GM23248 (cell line): Measurements from ENCODE around the gene CYB5RL. TPM values are rescaled to one million over a fixed set of nuclear protein-coding genes. Genes with fewer than 3 reads are reported as not detected.
A peak's percentile ranks its signal among the peaks of the same experiment; 100 is the strongest.

Experiments used
- DNase-seq: peaks from one replicate; pipeline ENCODE4 v3.0.0-alpha.2; 2015
- H2AFZ ChIP-seq: fragments of 200-600 bp; sonication (generic); 2 replicates; pipeline ENCODE4 v1.6.1; 2016; ENCODE audit warnings: antibody characterized with exemption
- H3F3A ChIP-seq: fragments of 200-600 bp; sonication (generic); 2 replicates; pipeline ENCODE4 v1.6.1; 2016; ENCODE audit warnings: mild to moderate bottlenecking, antibody characterized with exemption, mixed run types; ENCODE audit not compliant: insufficient read depth
- H3K27ac ChIP-seq: fragments of 200-600 bp; sonication (generic); 2 replicates; pipeline ENCODE4 v1.5.1; 2016; ENCODE audit warnings: mild to moderate bottlenecking
- H3K27me3 ChIP-seq: fragments of 200-600 bp; sonication (generic); replicated peaks from 2 replicates; pipeline ENCODE4 v1.6.1; 2016; ENCODE audit warnings: mild to moderate bottlenecking; ENCODE audit not compliant: insufficient read depth
- H3K36me3 ChIP-seq: fragments of 200-600 bp; sonication (generic); 2 replicates; pipeline ENCODE4 v1.6.1; 2016; ENCODE audit warnings: low read depth, mild to moderate bottlenecking
- H3K4me1 ChIP-seq: fragments of 200-600 bp; sonication (generic); 2 replicates; pipeline ENCODE4 v1.6.1; 2016; ENCODE audit warnings: mild to moderate bottlenecking; ENCODE audit not compliant: insufficient read depth
- H3K4me2 ChIP-seq: fragments of 200-600 bp; sonication (generic); one replicate; pipeline ENCODE4 v1.6.1; 2016; ENCODE audit warnings: mild to moderate bottlenecking; ENCODE audit not compliant: unreplicated experiment
- H3K4me3 ChIP-seq: fragments of 200-600 bp; sonication (generic); 2 replicates; pipeline ENCODE4 v1.5.1; 2016; ENCODE audit warnings: mild to moderate bottlenecking
- H3K79me2 ChIP-seq: fragments of 200-600 bp; sonication (generic); 2 replicates; pipeline ENCODE4 v1.6.1; 2016; ENCODE audit warnings: mild to moderate bottlenecking; ENCODE audit not compliant: insufficient read depth
- H3K9ac ChIP-seq: fragments of 200-600 bp; sonication (generic); 2 replicates; pipeline ENCODE4 v1.6.1; 2016; ENCODE audit warnings: mild to moderate bottlenecking
- H3K9me2 ChIP-seq: fragments of 200-600 bp; sonication (generic); 2 replicates; pipeline ENCODE4 v1.6.1; 2016; ENCODE audit warnings: mixed run types, mild to moderate bottlenecking, moderate library complexity; ENCODE audit not compliant: insufficient read depth
- H3K9me3 ChIP-seq: fragments of 200-600 bp; sonication (generic); one replicate; pipeline ENCODE4 v1.6.1; 2017; ENCODE audit warnings: low read depth
- H4K20me1 ChIP-seq: fragments of 200-600 bp; sonication (generic); 2 replicates; pipeline ENCODE4 v1.6.0; 2016; ENCODE audit not compliant: insufficient read depth
- EZH2 ChIP-seq: fragments of 200-600 bp; sonication (generic); IDR thresholded peaks from 2 replicates; pipeline ENCODE4 v1.6.1; 2018; ENCODE audit warnings: antibody characterized with exemption, mild to moderate bottlenecking; ENCODE audit not compliant: insufficient read depth, poor library complexity, severe bottlenecking
- EZH2phosphoT487 ChIP-seq: fragments of 200-600 bp; sonication (generic); IDR thresholded peaks from 2 replicates; pipeline ENCODE4 v1.6.1; 2018; ENCODE audit warnings: antibody characterized with exemption, moderate library complexity, mild to moderate bottlenecking, low read depth; ENCODE audit not compliant: insufficient read depth
- WGBS, 2 experiments: methylation state at CpG; one replicate each; pipeline ENCODE4 v1.1.6; 2015 to 2017; ENCODE audit warnings: low lambda C conversion rate in 2 of 2, low coverage in 1 of 2; ENCODE audit errors: missing lambda C conversion rate in 2 of 2; 5-methylcytosine and 5-hydroxymethylcytosine counted together
- in situ Hi-C: fragments of 300-500 bp; cut with MboI; formaldehyde crosslinking; loops from 2 replicates; pipeline ENCODE4 v1.15.0; 2020
- polyA plus RNA-seq: library from polyadenylated mRNA; unstranded; fragments of >200 nt; fragmentation: Nextera tagmentation; extraction: Ambion mirVana; gene quantifications from 2 replicates; pipeline ENCODE4 v1.2.1, GENCODE V29; 2016
- total RNA-seq: library from RNA; depleted of rRNA; stranded (reverse); fragments of >200 nt; shearing (Covaris generic); gene quantifications from 2 replicates; pipeline ENCODE4 v1.2.3, GENCODE V29; 2014; rRNA removed

The CYB5RL gene
- total RNA-seq, result 2.5 and 4.9 TPM in 2 replicates
- polyA plus RNA-seq, result 3.0 and 3.3 TPM in 2 replicates

GRCh38 chr1:54199765-54200518 lies at the start of gene CYB5RL, which contains the start of gene MRPL37:
Gene CYB5RL (minus strand): TSS chr1:54200030. CDS start chr1:54195616, 4,414 bp downstream.
Gene MRPL37 (plus strand): TSS chr1:54200167. CDS start chr1:54200244, 77 bp downstream.
- H3K9ac ChIP-seq, result peak within 1 kb of the TSS; percentile 93
- H3K9me3 ChIP-seq, result no peaks in the 10 kb centered on the region
- H3F3A ChIP-seq, result no peaks in the 10 kb centered on the region
- H3K4me3 ChIP-seq, result peak within 1 kb of the TSS; percentile 98
- peaks cover 11% of the 10 kb centered on the region for H3K4me1 ChIP-seq
- no peaks in the 10 kb centered on the region for H4K20me1 ChIP-seq
- H2AFZ ChIP-seq, result peak within 1 kb of the TSS; percentile 90
- H3K4me2 ChIP-seq, result peak within 1 kb of the TSS; percentile 89
- H3K9me2 ChIP-seq, result no peaks in the 10 kb centered on the region
- in situ Hi-C loops, result no loop called here
- peak within 1 kb of the TSS; percentile 49 for H3K27ac ChIP-seq
- no peak for TF ChIP-seq EZH2
- no peak for TF ChIP-seq EZH2phosphoT487
- DNase-seq, result peak; percentile 96
- H3K79me2 ChIP-seq, result peaks cover 52% of the 10 kb centered on the region
- no peaks in the 10 kb centered on the region; the same call in 1 of the 2 replicates for H3K36me3 ChIP-seq
- WGBS, 2 experiments, result 1% methylated on average over 50 to 51 of the region's 51 CpGs
- H3K27me3 ChIP-seq, result no peaks in the 10 kb centered on the region

GRCh38 chr1:54248966-54249365 lies 49.1 kb upstream of the CYB5RL start:
- H3K4me3 ChIP-seq, result no peak overlapping the region
- H3K9me3 ChIP-seq, result no peaks in the 10 kb centered on the region
- TF ChIP-seq EZH2 (no peak), EZH2phosphoT487 (no peak)
- peak overlapping the region; percentile 42 for H3K9ac ChIP-seq
- H3K36me3 ChIP-seq, result no peaks in the 10 kb centered on the region
- DNase-seq, result peak; percentile 66
- peaks cover 11% of the 10 kb centered on the region for H3F3A ChIP-seq
- no peaks in the 10 kb centered on the region for H4K20me1 ChIP-seq
- no peaks in the 10 kb centered on the region for H3K79me2 ChIP-seq
- 31 to 32% methylated on average over 4 of the region's 4 CpGs for whole genome bisulfite sequencing, 2 experiments
- no peaks in the 10 kb centered on the region for H3K9me2 ChIP-seq
- peak overlapping the region; percentile 32 for H3K27ac ChIP-seq
- H3K4me1 ChIP-seq, result peaks cover 30% of the 10 kb centered on the region
- H3K4me2 ChIP-seq, result peak overlapping the region; percentile 5
- H2AFZ ChIP-seq, result no peak overlapping the region
- in situ Hi-C loops, result no loop called here
- H3K27me3 ChIP-seq, result no peaks in the 10 kb centered on the region

GRCh38 chr1:54247863-54248515 lies 48.2 kb upstream of the CYB5RL start:
- TF ChIP-seq EZH2 (no peak), EZH2phosphoT487 (no peak)
- H3F3A ChIP-seq, result peaks cover 4% of the 10 kb centered on the region; the same call in 1 of the 2 replicates
- H2AFZ ChIP-seq, result no peak overlapping the region
- no peaks in the 10 kb centered on the region for H3K9me3 ChIP-seq
- DNase-seq, result no peak
- no peaks in the 10 kb centered on the region for H3K36me3 ChIP-seq
- no peaks in the 10 kb centered on the region for H3K27me3 ChIP-seq
- no peak overlapping the region for H3K27ac ChIP-seq
- H3K9me2 ChIP-seq, result no peaks in the 10 kb centered on the region
- no peaks in the 10 kb centered on the region for H3K79me2 ChIP-seq
- H3K9ac ChIP-seq, result no peak overlapping the region
- in situ Hi-C loops, result no loop called here
- 82 to 87% methylated on average over 11 of the region's 11 CpGs for WGBS, 2 experiments
- no peaks in the 10 kb centered on the region for H4K20me1 ChIP-seq
- H3K4me2 ChIP-seq, result no peak overlapping the region
- H3K4me1 ChIP-seq, result peaks cover 22% of the 10 kb centered on the region
- H3K4me3 ChIP-seq, result no peak overlapping the region

GRCh38 chr1:54246116-54246721 lies 46.4 kb upstream of the CYB5RL start:
- no peaks in the 10 kb centered on the region for H3K9me3 ChIP-seq
- H3F3A ChIP-seq, result no peaks in the 10 kb centered on the region
- TF ChIP-seq EZH2 (no peak), EZH2phosphoT487 (no peak)
- no peaks in the 10 kb centered on the region for H4K20me1 ChIP-seq
- no peaks in the 10 kb centered on the region for H3K79me2 ChIP-seq
- peaks cover 18% of the 10 kb centered on the region for H3K4me1 ChIP-seq
- no peak for DNase-seq
- H3K9me2 ChIP-seq, result no peaks in the 10 kb centered on the region
- no peak overlapping the region for H3K9ac ChIP-seq
- no peak overlapping the region for H2AFZ ChIP-seq
- no peak overlapping the region for H3K27ac ChIP-seq
- H3K4me3 ChIP-seq, result no peak overlapping the region
- no peak overlapping the region for H3K4me2 ChIP-seq
- H3K36me3 ChIP-seq, result no peaks in the 10 kb centered on the region
- 92 to 94% methylated on average over 10 of the region's 10 CpGs for WGBS, 2 experiments
- H3K27me3 ChIP-seq, result no peaks in the 10 kb centered on the region
- in situ Hi-C loops, result no loop called here
